MM.1S (cell line): ENCODE results near the gene TCHP.

Experiments
- DNase-seq: peaks from one replicate; pipeline ENCODE4 v3.0.0-alpha.2; 2015
- H2AFZ ChIP-seq: fragments of 300-600 bp; sonication (generic); 2 replicates; pipeline ENCODE4 v1.6.0; 2016; ENCODE audit warnings: antibody characterized with exemption, low read length
- H3F3A ChIP-seq: fragments of 300-600 bp; sonication (generic); 2 replicates; pipeline ENCODE4 v1.6.1; 2016; ENCODE audit warnings: mild to moderate bottlenecking, antibody characterized with exemption, low read length, moderate library complexity, mixed read lengths; ENCODE audit not compliant: insufficient read depth
- H3K27ac ChIP-seq: fragments of 300-600 bp; sonication (generic); 2 replicates; pipeline ENCODE4 v1.5.1; 2016; ENCODE audit warnings: mild to moderate bottlenecking, low read length
- H3K27me3 ChIP-seq: fragments of 300-600 bp; sonication (generic); replicated peaks from 2 replicates; pipeline ENCODE4 v1.6.0; 2016; ENCODE audit warnings: low read length; ENCODE audit not compliant: insufficient read depth
- H3K36me3 ChIP-seq: fragments of 300-600 bp; sonication (generic); replicated peaks from 2 replicates; pipeline ENCODE4 v1.6.1; 2016; ENCODE audit warnings: mild to moderate bottlenecking, low read length, mixed read lengths; ENCODE audit not compliant: insufficient read depth
- H3K4me1 ChIP-seq: fragments of 300-600 bp; sonication (generic); 2 replicates; pipeline ENCODE4 v1.6.1; 2016; ENCODE audit warnings: low read length, mixed read lengths
- H3K4me2 ChIP-seq: fragments of 300-600 bp; sonication (generic); 2 replicates; pipeline ENCODE4 v1.6.0; 2016; ENCODE audit warnings: low read depth, low read length
- H3K4me3 ChIP-seq: fragments of 300-600 bp; sonication (generic); 2 replicates; pipeline ENCODE4 v1.5.1; 2016; ENCODE audit warnings: low read length, mixed read lengths
- H3K79me2 ChIP-seq: fragments of 300-600 bp; sonication (generic); 2 replicates; pipeline ENCODE4 v1.6.1; 2016; ENCODE audit warnings: mixed run types, low read length, mixed read lengths
- H3K9ac ChIP-seq: fragments of 300-600 bp; sonication (generic); 2 replicates; pipeline ENCODE4 v1.6.1; 2016; ENCODE audit warnings: low read length, mixed read lengths
- H3K9me2 ChIP-seq: fragments of 300-600 bp; sonication (generic); replicated peaks from 2 replicates; pipeline ENCODE4 v1.6.1; 2016; ENCODE audit warnings: mild to moderate bottlenecking, low read length, mixed read lengths; ENCODE audit not compliant: insufficient read depth
- H3K9me3 ChIP-seq: fragments of 300-600 bp; sonication (generic); replicated peaks from 2 replicates; pipeline ENCODE4 v1.6.1; 2016; ENCODE audit warnings: mild to moderate bottlenecking, low read length, mixed read lengths; ENCODE audit not compliant: insufficient read depth
- H4K20me1 ChIP-seq: fragments of 300-600 bp; sonication (generic); 2 replicates; pipeline ENCODE4 v1.6.1; 2016; ENCODE audit warnings: mild to moderate bottlenecking, low read length, moderate library complexity, mixed read lengths; ENCODE audit not compliant: insufficient read depth
- EZH2 ChIP-seq: fragments of 300-600 bp; sonication (generic); optimal IDR thresholded peaks from 2 replicates; pipeline ENCODE3; 2017; ENCODE audit warnings: low read depth, mild to moderate bottlenecking, antibody characterized with exemption, low read length, mixed read lengths
- EZH2phosphoT487 ChIP-seq: fragments of 300-600 bp; sonication (generic); IDR thresholded peaks from 2 replicates; pipeline ENCODE4 v1.6.1; 2018; ENCODE audit warnings: antibody characterized with exemption, low read length
- TF ChIP-seq, protein P1 (sequence below): fragments of 300-600 bp; sonication (generic); IDR thresholded peaks from 2 replicates; pipeline ENCODE4 v1.5.1; 2016; ENCODE audit warnings: antibody characterized with exemption, low read length, mixed read lengths

Gene TCHP

DNA sequence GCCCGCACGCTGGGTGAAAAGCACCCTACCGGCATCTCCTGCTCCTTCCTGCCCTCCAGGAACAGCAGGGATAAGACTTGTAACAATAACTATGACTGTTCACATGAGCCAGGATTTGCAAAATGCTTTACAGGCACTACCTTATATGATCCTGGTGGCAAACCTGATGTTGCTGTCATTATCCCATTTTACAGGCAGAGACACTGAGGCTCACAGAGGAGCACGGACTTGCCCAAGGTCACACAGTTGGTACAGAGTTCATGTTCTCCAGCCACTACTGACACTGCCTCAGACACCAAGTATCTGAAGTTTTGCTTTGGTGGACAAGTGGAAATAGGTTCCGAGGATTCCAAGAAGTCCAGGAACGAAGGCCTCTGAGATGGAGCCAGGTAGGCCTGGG, 42.4 kb upstream of the TCHP start:
- Histone ChIP-seq H3K27ac (no peak overlapping the region), H3K9ac (no peak overlapping the region), H3K27me3 (no peaks in the 10 kb centered on the region), H3K9me3 (no peaks in the 10 kb centered on the region), H3K36me3 (no peaks in the 10 kb centered on the region), H3K4me3 (no peak overlapping the region), H3F3A (no peaks in the 10 kb centered on the region), H3K4me1 (no peaks in the 10 kb centered on the region), H3K9me2 (no peaks in the 10 kb centered on the region), H3K4me2 (no peak overlapping the region), H2AFZ (no peak overlapping the region), H4K20me1 (no peaks in the 10 kb centered on the region), H3K79me2 (no peaks in the 10 kb centered on the region)
- no peak for DNase-seq
- no peak for TF ChIP-seq EZH2
- TF ChIP-seq, protein P1, sequence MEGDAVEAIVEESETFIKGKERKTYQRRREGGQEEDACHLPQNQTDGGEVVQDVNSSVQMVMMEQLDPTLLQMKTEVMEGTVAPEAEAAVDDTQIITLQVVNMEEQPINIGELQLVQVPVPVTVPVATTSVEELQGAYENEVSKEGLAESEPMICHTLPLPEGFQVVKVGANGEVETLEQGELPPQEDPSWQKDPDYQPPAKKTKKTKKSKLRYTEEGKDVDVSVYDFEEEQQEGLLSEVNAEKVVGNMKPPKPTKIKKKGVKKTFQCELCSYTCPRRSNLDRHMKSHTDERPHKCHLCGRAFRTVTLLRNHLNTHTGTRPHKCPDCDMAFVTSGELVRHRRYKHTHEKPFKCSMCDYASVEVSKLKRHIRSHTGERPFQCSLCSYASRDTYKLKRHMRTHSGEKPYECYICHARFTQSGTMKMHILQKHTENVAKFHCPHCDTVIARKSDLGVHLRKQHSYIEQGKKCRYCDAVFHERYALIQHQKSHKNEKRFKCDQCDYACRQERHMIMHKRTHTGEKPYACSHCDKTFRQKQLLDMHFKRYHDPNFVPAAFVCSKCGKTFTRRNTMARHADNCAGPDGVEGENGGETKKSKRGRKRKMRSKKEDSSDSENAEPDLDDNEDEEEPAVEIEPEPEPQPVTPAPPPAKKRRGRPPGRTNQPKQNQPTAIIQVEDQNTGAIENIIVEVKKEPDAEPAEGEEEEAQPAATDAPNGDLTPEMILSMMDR, result no peak
- TF ChIP-seq EZH2phosphoT487, result no peak

DNA sequence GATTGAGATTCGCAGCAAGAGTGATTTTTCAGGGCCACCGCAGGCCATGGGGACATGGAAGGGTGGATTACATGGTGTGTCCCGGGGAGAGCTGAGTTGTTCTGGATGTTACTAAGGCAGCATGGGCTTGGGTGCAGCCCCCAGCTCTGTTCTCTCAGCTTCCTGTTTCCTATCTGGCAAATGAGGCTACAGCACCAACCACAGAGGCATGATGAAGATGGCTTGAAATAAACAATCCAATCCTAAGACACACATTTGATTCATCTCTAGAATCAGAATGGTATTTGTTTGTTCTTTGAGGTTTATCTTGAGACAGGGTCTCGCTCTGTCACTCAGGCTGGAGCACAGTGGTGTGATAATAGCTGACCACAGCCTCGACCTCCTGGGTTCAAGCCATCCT, 41.3 kb upstream of the TCHP start:
- Histone ChIP-seq H3F3A (no peaks in the 10 kb centered on the region), H3K27ac (no peak overlapping the region), H2AFZ (no peak overlapping the region), H3K9me2 (no peaks in the 10 kb centered on the region), H3K4me3 (no peak overlapping the region), H3K27me3 (no peaks in the 10 kb centered on the region), H3K4me1 (no peaks in the 10 kb centered on the region), H3K79me2 (no peaks in the 10 kb centered on the region; the same call in 1 of the 2 replicates), H3K36me3 (no peaks in the 10 kb centered on the region), H3K9ac (no peak overlapping the region), H3K4me2 (no peak overlapping the region), H3K9me3 (no peaks in the 10 kb centered on the region), H4K20me1 (no peaks in the 10 kb centered on the region)
- DNase-seq, result no peak
- TF ChIP-seq, protein P1, result no peak
- TF ChIP-seq EZH2, result no peak
- no peak for TF ChIP-seq EZH2phosphoT487

DNA sequence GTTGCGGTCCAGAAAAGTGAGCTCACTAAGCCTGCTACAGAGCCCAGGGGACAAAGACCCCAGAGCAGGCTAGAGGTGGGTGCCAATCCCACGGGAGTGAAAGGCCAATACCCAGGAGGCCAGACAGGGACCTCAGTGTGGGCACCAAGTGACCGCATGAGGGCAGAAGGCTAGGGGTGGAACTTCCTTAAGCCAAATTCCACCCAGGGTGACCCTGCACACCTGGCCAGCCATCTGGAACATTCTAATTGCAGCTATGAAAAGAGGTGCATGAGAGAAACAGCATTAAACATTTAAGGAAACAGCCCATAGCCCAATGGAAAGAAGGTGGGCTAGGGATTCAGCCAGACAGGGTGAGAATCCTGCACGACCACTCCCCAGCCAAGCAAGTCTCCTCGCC, 39.1 kb upstream of the TCHP start:
- Histone ChIP-seq H3K27ac (no peak overlapping the region), H3K9me3 (no peaks in the 10 kb centered on the region), H3K4me3 (no peak overlapping the region)

More for the DNA sequence above, 39.1 kb upstream of the TCHP start:
- Histone ChIP-seq H4K20me1 (no peaks in the 10 kb centered on the region), H3K4me1 (no peaks in the 10 kb centered on the region), H3K27me3 (no peaks in the 10 kb centered on the region), H3K36me3 (no peaks in the 10 kb centered on the region), H2AFZ (no peak overlapping the region), H3K79me2 (no peaks in the 10 kb centered on the region; the same call in 1 of the 2 replicates), H3K4me2 (no peak overlapping the region), H3K9ac (no peak overlapping the region), H3K9me2 (no peaks in the 10 kb centered on the region), H3F3A (no peaks in the 10 kb centered on the region)
- no peak for DNase-seq
- TF ChIP-seq, protein P1, result no peak
- no peak for TF ChIP-seq EZH2phosphoT487
- TF ChIP-seq EZH2, result no peak
